Ectodermal cell (in vitro differentiated cells): ENCODE data around the gene PLPPR1.
"Not testable (repeated sequence)": the region's sequence is repeated elsewhere in the genome, so short reads cannot be mapped to it uniquely, and the experiment has no call there.

Experiments used
- H3K27ac ChIP-seq: 2 replicates; pipeline ENCODE4 v1.7.0; 2013; ENCODE audit warnings: mild to moderate bottlenecking, low read depth, low read length; ENCODE audit not compliant: insufficient read depth, poor library complexity, severe bottlenecking
- H3K27me3 ChIP-seq: 2 replicates; pipeline ENCODE4 v1.7.0; 2013; ENCODE audit warnings: mild to moderate bottlenecking, low read length; ENCODE audit not compliant: insufficient read depth, control insufficient read depth, poor library complexity, severe bottlenecking
- H3K36me3 ChIP-seq: one replicate; pipeline ENCODE4 v1.7.0; 2013; ENCODE audit warnings: low read length; ENCODE audit not compliant: control insufficient read depth, insufficient read depth
- H3K4me1 ChIP-seq: one replicate; pipeline ENCODE4 v1.7.0; 2013; ENCODE audit warnings: low read length; ENCODE audit not compliant: control insufficient read depth, insufficient read depth
- H3K4me3 ChIP-seq: 2 replicates; pipeline ENCODE4 v1.7.0; 2013; ENCODE audit warnings: low read depth, low read length, control low read depth; ENCODE audit not compliant: insufficient read depth
- H3K9me3 ChIP-seq: 2 replicates; pipeline ENCODE4 v1.7.0; 2013; ENCODE audit warnings: mild to moderate bottlenecking, low read length, moderate library complexity; ENCODE audit not compliant: control insufficient read depth
- WGBS, 2 experiments: methylation state at CpG; one replicate each; pipeline ENCODE4 v1.1.7; 2013; ENCODE audit warnings: missing lambda C conversion rate in 2 of 2; 5-methylcytosine and 5-hydroxymethylcytosine counted together

The PLPPR1 gene

GRCh38 chr9:101117161-101117560 lies 88.6 kb downstream of the PLPPR1 start:
- H3K27ac ChIP-seq, result no peak overlapping the region
- H3K4me3 ChIP-seq, result no peak overlapping the region
- H3K9me3 ChIP-seq, result no peaks in the 10 kb centered on the region
- H3K36me3 ChIP-seq, result no peaks in the 10 kb centered on the region
- no peaks in the 10 kb centered on the region for H3K27me3 ChIP-seq
- 86 to 91% methylated on average over 1 of the region's 1 CpG for WGBS, 2 experiments
- no peaks in the 10 kb centered on the region for H3K4me1 ChIP-seq

- 48 to 60% methylated on average over 3 of the region's 3 CpGs for WGBS, 2 experiments
- H3K4me3 ChIP-seq, result no peak overlapping the region
- no peaks in the 10 kb centered on the region for H3K36me3 ChIP-seq
- no peaks in the 10 kb centered on the region for H3K27me3 ChIP-seq
- H3K4me1 ChIP-seq, result no peaks in the 10 kb centered on the region
- no peak overlapping the region for H3K27ac ChIP-seq
- H3K9me3 ChIP-seq, result no peaks in the 10 kb centered on the region
Measured at GRCh38 chr9:101119206-101119819, 90.8 kb downstream of the PLPPR1 start.

- no peaks in the 10 kb centered on the region for H3K4me1 ChIP-seq
- no peaks in the 10 kb centered on the region for H3K36me3 ChIP-seq
- no peak overlapping the region for H3K4me3 ChIP-seq
- 86 to 94% methylated on average over 1 to 2 of the region's 2 CpGs for WGBS, 2 experiments
- H3K9me3 ChIP-seq, result no peaks in the 10 kb centered on the region
- H3K27ac ChIP-seq, result no peak overlapping the region
- H3K27me3 ChIP-seq, result no peaks in the 10 kb centered on the region
Measured at GRCh38 chr9:101121836-101122399, 93.4 kb downstream of the PLPPR1 start.

GRCh38 chr9:101126556-101126955 lies 98.0 kb downstream of the PLPPR1 start:
- WGBS, 2 experiments, result 47% methylated on average over 2 of the region's 2 CpGs
- no peaks in the 10 kb centered on the region for H3K9me3 ChIP-seq
- no peaks in the 10 kb centered on the region for H3K27me3 ChIP-seq
- H3K36me3 ChIP-seq, result no peaks in the 10 kb centered on the region
- no peaks in the 10 kb centered on the region for H3K4me1 ChIP-seq
- H3K4me3 ChIP-seq, result no peak overlapping the region
- H3K27ac ChIP-seq, result no peak overlapping the region

DNA sequence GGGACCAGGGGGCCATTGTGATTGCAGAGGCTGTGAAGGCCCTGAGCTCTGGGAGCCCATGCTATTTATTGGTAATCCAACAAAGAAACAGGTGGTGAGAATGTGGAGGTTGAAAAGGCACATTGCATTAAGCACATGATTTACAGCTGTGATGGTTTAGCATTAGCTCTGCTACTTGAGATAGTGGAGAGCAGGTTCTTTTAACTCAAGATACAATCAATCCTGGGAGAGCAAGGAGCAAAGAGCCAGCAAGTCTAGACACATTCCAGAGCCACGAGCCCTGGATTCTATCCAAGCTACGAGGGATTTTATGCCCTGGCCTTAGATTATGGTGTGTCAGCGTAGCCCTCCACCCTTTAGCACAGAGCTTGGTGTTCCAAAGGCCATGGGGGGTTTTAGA lies 98.8 kb downstream of the PLPPR1 start:
- WGBS, 2 experiments, result 93 to 95% methylated on average over 3 of the region's 3 CpGs
- not testable (repeated sequence) for H3K27ac ChIP-seq, H3K4me3 ChIP-seq, H3K36me3 ChIP-seq, H3K9me3 ChIP-seq, H3K27me3 ChIP-seq, H3K4me1 ChIP-seq

- Histone ChIP-seq H3K4me1 (no peaks in the 10 kb centered on the region), H3K36me3 (no peaks in the 10 kb centered on the region), H3K9me3 (no peaks in the 10 kb centered on the region), H3K27me3 (no peaks in the 10 kb centered on the region), H3K27ac (no peak overlapping the region), H3K4me3 (no peak overlapping the region)
Measured at GRCh38 chr9:101128623-101129022, 100.1 kb downstream of the PLPPR1 start.

GRCh38 chr9:101130054-101130453 lies 101.5 kb downstream of the PLPPR1 start:
- WGBS, 2 experiments, result 95 to 100% methylated on average over 1 of the region's 1 CpG
- H3K27me3 ChIP-seq, result no peaks in the 10 kb centered on the region

GRCh38 chr9:101131326-101131725 lies 102.8 kb downstream of the PLPPR1 start:
- Histone ChIP-seq H3K4me3 (no peak overlapping the region), H3K36me3 (no peaks in the 10 kb centered on the region), H3K4me1 (no peaks in the 10 kb centered on the region), H3K27me3 (no peaks in the 10 kb centered on the region), H3K9me3 (no peaks in the 10 kb centered on the region), H3K27ac (no peak overlapping the region)
- WGBS, 2 experiments, result 70 to 80% methylated on average over 5 of the region's 5 CpGs

More at GRCh38 chr9:101130054-101130453, 101.5 kb downstream of the PLPPR1 start:
- no peak overlapping the region for H3K27ac ChIP-seq
- no peaks in the 10 kb centered on the region for H3K36me3 ChIP-seq
- no peaks in the 10 kb centered on the region for H3K4me1 ChIP-seq
- no peaks in the 10 kb centered on the region for H3K9me3 ChIP-seq
- no peak overlapping the region for H3K4me3 ChIP-seq

DNA sequence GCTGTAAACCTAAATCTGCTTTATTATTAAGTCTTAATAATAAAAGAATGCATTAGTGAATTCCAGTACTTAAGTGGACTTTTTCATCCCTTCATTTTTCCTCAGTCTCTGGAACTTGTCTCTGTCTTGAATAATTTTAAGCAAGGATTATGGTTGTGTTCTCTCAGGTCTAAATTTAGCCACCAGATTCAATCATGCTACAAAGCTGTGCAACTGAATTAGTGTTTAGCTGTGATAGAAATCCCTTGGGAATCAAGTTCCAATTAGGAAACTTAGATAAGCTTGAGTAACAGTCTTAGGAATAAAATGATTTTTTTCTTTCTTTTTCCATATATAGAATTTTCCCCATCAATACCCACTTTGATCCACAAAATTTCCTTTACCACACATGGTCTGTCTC lies 104.3 kb downstream of the PLPPR1 start:
- no peak overlapping the region for H3K4me3 ChIP-seq
- H3K9me3 ChIP-seq, result no peaks in the 10 kb centered on the region
- no peaks in the 10 kb centered on the region for H3K36me3 ChIP-seq
- no peaks in the 10 kb centered on the region for H3K27me3 ChIP-seq
- H3K4me1 ChIP-seq, result no peaks in the 10 kb centered on the region
- no peak overlapping the region for H3K27ac ChIP-seq

GRCh38 chr9:101138509-101138908 lies 110.0 kb downstream of the PLPPR1 start:
- Histone ChIP-seq H3K27ac (no peak overlapping the region), H3K4me1 (no peaks in the 10 kb centered on the region), H3K4me3 (no peak overlapping the region), H3K9me3 (no peaks in the 10 kb centered on the region), H3K36me3 (no peaks in the 10 kb centered on the region), H3K27me3 (no peaks in the 10 kb centered on the region)

GRCh38 chr9:101139082-101139481 lies 110.6 kb downstream of the PLPPR1 start:
- no peaks in the 10 kb centered on the region for H3K4me1 ChIP-seq
- 88 to 95% methylated on average over 2 of the region's 2 CpGs for WGBS, 2 experiments

More at GRCh38 chr9:101139082-101139481, 110.6 kb downstream of the PLPPR1 start:
- Histone ChIP-seq H3K36me3 (no peaks in the 10 kb centered on the region), H3K4me3 (no peak overlapping the region), H3K27me3 (no peaks in the 10 kb centered on the region), H3K9me3 (no peaks in the 10 kb centered on the region), H3K27ac (no peak overlapping the region)
